ENCODE data around the gene PNPLA7.
A peak's percentile ranks its signal among the peaks of the same experiment; 100 is the strongest.
"Not testable (repeated sequence)": the region's sequence is repeated elsewhere in the genome, so short reads cannot be mapped to it uniquely, and the experiment has no call there.

The PNPLA7 gene

DNA sequence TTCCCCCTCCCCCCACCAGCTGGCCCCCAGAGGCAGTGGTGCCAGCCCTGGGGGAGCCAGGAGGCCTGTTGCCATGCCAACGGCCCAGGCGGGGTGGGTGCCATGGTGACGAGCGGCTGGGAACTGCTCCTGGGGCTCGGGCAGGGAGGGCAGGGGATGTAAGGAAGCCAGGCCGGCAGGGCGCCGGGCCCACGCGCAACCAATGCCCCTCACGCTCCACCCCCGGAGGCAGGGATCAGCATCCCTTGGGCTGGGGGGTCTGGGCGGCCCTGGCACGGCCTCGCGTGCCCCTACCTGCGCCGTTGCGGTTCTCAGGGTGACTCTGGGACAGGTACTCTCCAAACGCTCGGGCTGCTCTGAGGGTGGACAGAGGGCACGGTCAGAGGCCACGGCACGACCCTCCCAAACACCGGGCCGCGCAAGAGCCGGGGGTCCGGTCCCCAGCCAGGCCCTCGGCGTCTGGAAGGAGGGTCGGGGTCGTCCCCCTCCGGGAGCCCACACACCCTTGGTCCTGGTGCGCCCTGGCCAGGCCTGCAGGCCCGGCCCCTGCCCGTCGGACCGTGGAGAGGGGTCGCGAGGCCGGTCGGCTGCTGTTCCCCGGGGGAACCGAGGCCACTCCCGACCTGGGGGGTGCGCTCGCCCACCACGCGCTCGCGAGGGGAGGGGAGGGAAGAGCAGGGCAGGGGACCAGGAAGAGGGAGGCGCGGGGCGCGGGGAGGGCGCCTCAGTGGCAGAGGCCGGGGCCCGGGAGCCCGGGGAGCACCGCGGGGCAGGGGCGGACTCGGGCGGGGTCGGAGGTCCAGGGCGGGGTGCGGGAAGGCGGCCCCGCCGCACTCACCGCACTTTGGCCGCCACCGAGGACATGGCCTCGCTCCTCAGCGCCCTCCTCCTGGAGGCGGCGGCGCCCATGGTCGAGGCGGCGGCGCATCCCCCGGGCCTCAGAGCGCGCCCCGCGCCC, 91.7 kb downstream of the PNPLA7 start:
- no peak for DNase-seq

DNA sequence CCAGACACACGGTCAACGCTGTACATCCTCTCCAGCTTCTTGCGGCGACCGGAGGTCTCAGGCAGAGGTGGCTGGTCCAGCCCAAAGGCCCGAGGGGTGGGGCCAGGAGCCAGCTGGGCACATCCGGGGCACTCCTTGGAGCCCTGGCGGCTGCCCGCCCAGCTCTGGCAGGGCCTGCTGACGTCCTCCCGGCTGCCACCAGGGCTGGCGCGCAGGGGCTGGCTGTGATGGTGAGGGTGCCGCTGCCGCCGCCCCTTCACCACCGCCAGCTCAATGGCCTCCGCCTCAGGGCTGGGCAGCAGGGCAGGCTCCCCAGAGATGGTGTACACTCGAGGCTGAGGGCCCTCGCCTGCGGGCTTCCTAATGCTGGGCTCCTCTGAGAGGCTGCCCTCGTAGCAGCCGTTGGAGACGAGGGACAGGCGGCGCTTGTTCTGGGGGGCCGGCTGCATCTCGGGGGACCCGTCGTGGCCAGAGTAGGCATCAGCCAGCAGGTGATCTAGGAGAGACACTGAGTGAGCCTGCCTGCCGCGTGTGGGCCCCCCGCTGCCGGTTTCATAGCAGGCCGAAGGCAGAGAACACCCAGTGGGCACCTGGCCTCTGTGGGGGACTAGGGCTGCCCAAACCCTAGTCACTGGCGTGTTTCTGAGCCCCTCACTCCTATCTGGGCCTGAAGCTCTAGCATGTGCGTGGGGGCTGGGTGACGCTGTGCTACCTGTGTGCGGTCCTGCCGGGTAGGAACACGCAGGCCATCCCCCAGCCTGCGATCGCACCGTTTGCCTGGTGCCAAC, 92.6 kb downstream of the PNPLA7 start:
- no peak for DNase-seq

DNA sequence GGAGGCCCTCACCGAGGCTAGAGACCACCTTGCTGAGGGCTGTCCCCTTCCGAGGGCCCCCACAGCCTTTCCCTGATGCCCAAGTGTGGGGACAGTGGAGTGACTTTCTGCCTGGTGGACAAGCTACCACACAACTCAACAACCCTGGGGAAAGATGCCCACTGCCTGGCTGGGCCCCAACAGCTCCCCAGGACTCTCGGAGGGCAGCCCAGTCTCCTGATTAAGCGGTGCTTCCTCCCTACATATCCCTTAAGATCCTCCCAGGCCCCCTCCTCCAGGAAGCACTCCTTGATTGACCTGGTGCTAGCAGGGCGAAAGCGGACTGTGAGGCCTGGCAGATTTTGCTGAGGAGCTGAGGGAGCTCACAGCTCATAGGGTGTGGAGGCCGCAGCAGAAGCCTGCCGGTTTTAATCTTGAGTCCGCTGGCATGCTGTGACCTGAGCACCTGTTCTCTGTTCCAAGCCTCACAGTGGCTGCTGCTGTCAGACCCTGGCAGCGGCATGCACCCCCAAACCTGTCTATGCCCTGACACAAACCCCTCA, 93.3 kb downstream of the PNPLA7 start:
- no peak for DNase-seq

DNA sequence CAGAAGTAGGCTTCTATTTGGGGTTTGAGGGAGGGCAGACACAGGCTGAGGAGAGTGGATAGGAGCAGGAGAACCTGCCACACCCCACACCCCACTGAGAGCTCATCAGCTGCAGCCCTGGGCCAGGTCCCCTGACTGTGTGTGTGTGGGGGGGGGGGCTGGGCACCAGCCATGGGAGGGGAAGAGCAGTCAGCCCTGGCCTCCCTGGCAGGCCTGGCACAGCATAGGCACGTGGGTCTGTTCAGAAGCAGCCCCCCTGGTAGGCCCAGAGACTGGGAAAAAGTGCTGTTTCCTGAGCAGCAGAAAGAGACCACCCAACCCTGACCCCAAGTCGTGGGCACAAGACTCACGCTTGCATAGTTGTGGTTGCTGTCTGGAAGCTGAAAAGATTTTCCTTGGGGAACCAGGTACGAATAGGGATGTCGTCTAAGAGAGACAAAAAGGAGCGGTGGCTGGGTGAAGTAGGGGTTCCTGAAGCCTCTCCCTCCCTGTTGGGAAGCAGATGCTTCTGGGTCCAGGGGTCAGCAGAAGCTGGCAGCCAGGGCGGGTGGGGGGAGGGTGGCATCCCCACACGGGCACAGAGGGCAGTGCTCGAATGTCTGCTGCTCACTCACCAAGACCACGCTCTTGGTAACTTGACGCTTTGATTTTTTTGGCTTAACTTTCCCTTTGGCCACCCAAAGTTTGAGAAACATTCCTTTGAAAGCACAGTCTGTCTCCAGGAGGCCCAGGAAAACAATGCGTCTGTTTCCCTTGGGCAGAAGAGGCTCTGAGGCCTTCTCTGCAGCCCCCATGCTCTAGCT, 93.9 kb downstream of the PNPLA7 start:
- DNase-seq: peak; percentile 61

DNA sequence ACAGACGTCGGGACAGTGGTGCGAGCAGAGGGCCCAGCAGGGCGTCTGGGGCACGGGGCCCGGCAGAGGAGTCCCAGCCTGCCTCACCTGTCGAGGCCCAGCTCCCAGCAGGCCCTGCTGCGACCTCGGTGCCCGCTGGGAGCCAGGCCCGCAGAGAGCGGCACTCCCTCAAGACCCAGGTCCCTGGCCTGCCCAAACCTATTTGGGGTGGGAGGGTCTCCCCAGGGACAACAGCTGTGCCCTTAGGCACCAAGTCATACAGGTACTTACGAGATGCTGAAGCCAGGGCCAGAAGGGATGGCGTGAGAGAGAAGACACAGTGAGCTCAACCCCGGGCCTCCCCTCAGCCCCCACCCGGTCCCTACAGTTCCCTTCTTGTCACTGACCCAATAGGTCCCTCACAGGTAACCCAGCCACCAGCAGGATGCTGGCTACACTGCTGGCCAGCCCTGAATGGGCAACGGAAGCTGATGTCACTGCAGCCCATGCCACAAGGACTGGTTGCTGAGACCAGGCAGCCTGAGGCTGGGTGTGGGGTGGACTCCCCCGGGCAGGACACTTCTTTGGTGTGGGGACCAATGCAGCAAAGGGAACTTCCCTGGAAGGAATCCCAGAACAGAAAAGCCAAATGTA, 94.7 kb downstream of the PNPLA7 start:
- no peak for DNase-seq

DNA sequence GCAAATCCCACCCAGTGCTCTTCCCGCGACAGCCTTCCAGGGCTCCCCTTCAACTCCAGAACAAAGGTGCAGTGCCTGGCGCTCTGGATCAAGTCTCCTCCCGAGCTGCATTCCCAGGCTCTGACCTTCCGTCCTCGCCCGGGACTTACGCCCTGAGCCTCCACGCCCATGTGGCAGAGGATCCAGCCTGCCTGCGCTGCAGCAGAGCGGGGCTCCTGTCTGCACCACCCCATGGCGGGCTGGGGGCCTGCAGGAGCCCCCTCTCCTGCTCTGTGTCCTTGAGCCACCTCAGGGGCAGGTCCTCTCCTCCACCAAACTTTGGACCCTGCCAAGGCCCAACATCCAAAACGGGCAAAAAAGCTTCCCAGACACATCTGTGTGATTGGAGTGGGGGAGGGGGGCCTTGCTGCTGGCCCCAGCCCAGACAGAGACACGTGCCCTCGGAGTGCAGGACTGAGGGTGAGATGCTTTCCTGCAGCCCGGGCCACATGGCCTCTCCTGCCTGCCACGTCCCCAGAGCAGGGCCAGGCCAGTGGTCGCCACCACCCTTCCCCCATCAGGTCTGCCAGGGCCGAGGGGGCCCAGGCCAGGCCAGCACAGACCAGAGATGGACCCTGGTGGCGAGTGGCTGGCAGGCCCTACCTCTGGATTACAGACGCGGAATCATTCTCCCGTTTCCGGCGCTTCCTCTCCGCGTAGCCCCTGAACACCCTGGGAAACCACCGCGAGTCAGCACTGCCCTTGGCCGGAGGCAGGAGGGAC, 95.4 kb downstream of the PNPLA7 start:
- DNase-seq: no peak

DNA sequence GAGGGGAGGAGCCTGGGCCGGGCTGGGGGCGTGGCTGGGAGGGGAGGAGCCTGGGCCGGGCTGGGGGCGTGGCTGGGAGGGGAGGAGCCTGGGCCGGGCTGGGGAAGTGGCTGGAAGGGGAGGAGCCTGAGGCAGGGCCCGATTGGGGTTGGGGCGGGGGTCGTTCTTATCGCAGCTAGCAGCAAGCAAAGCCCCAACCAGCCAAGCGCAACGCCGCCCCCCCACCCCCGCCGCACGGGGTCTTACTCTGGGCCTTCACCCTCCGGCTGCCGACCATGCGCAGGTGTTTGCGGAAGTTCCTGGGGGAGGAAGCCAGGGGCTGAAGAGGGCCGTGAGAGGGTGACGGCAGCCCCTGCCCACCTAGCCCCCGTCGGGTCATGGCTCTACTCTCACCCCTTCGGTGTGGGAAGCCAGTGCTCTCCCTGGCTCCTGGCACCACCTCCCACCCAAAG, 96.0 kb downstream of the PNPLA7 start:
- DNase-seq: no peak

DNA sequence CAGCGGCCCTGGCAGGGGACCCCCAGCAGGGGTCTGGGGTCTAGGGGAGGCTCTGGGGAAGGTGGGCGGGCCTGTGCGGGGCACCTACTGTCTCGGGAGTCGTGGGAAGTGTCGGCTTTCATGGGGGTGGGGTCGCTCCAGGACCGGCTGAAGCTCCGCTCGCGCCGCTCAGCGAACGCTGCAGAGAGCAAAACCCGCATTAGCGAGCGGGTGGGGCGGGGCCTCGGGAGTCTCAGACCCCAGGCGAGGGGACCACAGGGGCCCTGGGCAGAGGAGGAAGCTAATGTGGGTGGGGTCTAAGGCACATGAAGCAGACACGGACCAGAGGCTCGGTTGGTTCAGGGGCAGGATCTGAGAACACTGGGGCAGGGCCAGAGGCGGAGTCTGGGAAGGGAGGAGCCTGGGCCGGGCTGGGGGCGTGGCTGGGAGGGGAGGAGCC, 96.5 kb downstream of the PNPLA7 start:
- peak; percentile 8 for DNase-seq

DNA sequence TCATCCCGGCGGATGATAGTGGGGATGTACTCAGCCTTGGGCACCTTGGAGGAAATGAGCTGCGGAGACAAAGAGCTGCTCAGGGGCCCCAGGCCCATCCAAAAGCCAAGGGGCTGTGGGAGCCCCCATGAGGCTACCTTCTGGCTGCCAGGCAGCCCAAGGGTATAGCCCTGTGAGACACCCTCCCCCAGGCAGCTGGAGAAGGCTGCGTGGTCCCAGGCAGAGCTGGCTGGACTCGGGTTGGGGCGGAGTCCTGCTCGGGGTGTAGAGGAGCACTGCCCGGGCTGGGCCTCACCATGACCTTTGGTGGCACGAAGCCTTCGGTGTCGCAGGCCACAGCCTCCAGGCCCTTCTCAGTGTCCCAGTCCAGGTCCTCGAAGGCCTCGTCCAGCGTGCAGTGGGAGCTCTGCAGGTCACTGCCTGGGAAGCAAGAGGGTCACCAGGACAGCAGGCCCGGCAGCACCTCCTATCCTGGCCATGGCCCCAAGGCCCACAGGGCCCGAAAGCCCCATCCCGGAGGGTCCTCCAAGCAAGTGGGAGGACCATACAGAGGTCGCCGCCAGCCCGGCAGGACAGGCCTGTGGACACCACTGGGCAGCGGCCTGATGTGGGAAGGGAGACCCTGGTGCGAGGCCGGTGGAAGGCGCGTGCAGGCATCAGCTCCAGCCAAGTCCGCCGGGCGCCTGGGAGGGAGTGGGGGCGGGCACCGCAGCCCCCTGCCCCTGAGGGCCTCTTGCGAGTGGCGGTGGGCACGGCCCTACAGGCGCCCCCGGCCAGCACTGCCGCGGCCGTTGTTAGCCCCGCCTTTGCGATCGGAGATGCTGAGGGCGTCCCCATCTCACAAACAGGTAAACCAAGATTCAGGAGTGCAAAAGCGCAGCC, 97.2 kb downstream of the PNPLA7 start:
- no peak for DNase-seq

DNA sequence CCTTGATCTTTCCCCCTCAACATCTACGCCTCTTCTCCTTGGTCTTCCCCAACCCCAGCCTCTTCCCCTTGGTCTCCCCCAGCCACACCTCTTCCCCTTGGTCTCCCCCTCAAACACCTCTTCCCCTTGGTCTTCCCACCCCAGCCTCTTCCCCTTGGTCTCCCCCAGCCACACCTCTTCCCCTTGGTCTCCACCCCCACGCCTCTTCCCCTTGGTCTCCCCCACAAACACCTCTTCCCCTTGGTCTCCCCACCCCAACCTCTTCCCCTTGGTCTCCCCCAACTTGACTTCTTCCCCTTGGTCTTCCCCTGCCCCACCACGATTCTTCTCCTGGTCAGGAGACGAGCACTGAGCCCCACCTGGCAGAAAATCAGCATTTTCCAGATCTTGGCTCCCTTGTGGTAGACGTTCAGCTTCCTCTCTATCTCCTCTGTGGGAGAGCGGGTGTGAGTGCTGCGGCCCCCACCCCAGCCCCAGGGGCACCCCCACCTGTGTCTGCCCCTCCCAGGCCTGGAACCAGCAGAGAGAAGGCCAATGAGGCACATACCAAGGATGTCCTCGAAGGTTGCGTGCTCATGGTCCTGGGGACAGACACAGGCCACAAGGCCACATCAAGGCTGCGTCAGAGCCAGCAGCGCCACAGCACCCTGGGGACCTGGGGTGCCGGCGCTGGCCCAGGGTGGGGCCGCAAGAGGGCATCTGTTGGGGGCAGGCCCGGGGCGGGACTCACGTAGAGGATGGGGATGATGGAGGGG, 98.0 kb downstream of the PNPLA7 start:
- DNase-seq: no peak

DNA sequence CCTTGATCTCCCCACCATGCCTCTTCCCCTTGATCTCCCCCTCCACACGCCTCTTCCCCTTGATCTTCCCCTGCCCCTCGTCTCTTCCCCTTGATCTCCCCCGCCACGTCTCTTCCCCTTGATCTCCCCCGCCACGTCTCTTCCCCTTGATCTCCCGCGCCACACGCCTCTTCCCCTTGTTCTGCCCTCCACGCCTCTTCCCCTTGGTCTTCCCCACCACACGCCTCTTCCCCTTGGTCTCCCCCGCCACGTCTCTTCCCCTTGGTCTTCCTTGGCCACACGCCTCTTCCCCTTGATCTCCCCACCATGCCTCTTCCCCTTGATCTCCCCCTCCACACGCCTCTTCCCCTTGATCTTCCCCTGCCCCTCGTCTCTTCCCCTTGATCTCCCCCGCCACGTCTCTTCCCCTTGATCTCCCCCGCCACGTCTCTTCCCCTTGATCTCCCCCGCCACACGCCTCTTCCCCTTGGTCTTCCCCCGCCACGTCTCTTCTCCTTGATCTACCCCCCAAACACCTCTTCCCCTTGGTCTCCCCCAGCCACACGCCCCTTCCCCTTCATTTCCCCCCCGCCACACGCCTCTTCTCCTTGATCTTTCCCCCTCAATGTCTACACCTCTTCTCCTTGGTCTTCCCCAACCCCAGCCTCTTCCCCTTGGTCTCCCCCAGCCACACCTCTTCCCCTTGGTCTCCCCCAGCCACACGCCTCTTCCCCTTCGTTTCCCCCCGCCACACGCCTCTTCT, 98.8 kb downstream of the PNPLA7 start:
- DNase-seq: not testable (repeated sequence)

DNA sequence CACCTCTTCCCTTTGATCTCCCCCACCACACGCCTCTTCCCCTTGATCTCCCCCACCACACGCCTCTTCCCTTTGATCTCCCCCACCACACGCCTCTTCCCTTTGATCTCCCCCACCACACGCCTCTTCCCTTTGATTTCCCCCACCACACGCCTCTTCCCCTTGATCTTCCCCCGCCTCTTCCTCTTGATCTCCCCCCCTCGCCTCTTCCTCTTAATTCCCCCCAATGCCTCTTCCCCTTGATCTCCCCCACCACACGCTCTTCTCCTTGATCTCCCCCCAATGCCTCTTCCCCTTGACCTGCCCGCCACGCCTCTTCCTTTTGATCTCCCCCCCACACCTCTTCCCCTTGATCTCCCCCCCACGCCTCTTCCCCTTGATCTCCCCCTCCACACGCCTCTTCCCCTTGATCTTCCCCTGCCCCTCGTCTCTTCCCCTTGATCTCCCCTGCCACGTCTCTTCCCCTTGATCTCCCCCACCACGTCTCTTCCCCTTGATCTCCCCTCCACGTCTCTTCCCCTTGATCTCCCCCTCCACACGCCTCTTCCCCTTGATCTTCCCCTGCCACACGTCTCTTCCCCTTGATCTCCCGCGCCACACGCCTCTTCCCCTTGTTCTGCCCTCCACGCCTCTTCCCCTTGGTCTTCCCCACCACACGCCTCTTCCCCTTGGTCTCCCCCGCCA, 99.5 kb downstream of the PNPLA7 start:
- not testable (repeated sequence) for DNase-seq

DNA sequence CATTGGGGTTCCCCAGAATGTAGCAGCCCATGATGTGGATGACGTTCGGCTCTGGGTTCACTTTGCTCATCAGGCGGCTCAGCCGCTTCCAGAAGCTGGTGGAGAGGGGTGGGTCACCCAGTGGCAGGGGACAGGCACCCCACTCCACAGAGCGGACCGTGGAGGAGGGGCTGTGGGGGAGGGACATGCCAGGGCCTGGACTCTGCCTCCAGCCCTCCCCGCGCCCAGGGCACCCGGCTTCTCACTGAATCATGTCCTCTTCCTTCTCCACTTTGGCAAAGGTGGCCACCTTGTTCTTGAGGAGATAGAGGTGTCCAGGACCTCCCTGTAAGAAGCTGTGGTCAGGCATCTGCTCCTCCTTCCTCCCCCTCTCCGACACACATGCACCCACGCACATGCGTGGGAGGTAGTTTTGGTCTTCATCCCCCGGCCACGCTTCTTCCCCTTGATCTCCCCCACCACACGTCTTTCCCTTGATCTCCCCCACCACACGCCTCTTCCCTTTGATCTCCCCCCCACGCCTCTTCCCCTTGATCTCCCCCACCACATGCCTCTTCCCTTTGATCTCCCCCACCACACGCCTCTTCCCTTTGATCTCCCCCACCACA, 100.2 kb downstream of the PNPLA7 start:
- DNase-seq: no peak

DNA sequence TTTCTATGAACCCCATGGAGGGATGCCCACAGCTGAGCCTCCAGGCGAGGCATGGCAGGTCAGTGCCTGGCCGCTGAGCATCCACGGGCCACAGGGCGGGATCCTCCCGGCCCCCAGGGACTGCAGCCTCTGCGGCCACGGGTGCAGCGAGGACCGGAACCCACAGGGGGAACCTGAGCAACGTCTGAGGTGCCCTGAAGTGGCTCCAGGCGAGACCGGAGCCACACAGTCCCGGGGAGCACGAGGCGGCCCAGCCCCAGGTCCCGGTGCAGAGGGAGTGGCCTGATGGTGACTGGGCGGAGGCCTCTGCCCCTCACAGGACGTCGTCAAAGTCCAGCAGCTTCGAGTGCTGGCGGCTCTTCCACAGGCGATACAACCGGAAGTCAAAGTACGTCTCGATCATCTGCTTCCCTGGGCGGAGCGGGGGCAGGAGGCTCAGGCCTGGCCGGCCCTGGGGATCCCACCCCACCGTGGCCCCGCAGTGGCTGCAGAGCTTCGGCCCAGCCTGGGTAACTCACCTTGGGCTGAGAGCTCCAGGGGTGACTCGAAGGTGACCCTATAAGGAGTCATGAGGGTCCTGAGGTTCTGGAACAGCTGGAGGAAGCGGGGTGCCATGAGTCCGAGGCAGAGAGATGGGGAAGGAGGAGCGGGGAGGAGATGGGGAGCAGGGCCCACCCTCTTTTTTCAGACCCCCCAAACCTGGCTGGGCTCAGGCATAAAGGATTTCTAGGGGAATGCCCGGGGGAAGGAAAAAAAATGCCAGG, 100.9 kb downstream of the PNPLA7 start:
- DNase-seq: no peak

DNA sequence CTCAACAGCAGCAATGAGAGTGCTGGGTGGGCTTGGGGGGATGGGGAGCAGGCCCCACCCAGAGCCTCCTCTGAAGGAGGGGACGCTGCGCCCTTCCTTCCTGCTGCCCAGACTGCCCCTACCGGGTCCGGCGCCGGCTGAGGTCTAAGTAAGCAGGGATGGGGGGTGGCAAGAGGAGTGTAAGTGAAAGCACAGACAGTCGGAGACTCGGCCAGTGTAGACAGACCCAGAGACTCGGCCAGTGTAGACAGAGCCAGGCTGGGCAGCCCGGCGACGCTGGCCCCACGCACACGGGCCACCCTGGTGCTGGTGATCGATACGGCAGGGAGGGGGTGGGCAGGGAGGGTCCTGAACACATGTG, 101.6 kb downstream of the PNPLA7 start:
- DNase-seq: no peak

DNA sequence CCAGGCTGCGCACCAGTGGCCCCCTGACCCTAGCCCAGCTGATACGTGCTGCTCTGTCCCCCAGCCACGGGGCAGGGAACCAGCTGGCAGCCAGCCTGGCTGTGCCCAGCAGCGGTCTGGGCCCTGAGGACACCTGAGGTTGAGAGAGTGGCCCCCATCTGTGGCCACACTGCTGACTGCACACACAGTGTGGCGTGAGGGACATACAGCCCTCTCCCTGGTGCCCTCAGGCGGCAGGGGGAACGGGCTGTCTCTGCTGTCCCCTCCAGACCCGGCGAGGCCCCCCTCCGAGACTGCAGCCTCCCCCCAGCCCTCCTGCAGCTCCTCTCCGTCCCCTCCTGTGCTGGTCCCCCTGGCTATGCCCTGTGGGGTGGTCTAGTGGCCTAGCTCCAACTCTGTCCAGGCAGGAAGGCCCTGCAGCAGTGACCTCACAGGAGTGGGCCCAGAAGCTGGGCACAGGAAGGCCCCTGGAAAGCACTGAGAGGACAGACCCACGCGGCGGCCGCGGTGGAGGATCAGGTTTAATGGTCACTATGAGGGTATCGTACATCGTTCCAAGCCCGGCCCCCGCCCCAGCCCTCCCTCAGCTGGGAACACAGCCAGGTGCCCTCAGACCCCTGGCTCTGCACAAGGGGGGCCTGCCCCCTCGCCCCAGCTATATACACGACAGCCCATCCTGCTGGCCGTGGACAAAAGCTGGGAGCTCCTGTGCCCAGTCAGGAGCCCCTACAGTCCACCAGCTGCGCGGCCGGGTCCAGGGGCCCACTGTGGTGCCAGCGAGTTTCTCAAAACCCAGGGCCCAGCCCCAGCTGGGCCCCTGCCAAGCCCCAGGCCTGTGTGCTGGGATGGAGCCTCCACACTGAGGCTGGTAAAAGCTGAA, 102.2 kb downstream of the PNPLA7 start:
- DNase-seq: no peak
